Progenitor cell of endocrine pancreas (in vitro differentiated cells): ENCODE results near the gene SLC45A1. TPM values are rescaled to one million over a fixed set of nuclear protein-coding genes. Genes with fewer than 3 reads are reported as not detected.

Experiments used
- DNase-seq: peaks from one replicate; pipeline ENCODE4 v3.0.0; 2021; ENCODE audit warnings: low spot score; ENCODE audit not compliant: unreplicated experiment
- H3K27ac Mint-ChIP-seq: 2 replicates; pipeline ENCODE4 v1.8.0; 2021; ENCODE audit warnings: mild to moderate bottlenecking, moderate library complexity, mixed read lengths
- H3K27me3 Mint-ChIP-seq: 2 replicates; pipeline ENCODE4 v1.8.0; 2021; ENCODE audit warnings: mixed read lengths
- H3K36me3 Mint-ChIP-seq: 2 replicates; pipeline ENCODE4 v1.8.0; 2022; ENCODE audit warnings: mixed read lengths; ENCODE audit not compliant: insufficient read depth
- H3K4me1 Mint-ChIP-seq: 2 replicates; pipeline ENCODE4 v1.8.0; 2021; ENCODE audit warnings: low read depth, mixed read lengths
- H3K4me3 Mint-ChIP-seq: 2 replicates; pipeline ENCODE4 v1.8.0; 2021; ENCODE audit warnings: low read depth, mild to moderate bottlenecking, moderate library complexity, mixed read lengths
- H3K9me3 Mint-ChIP-seq: 2 replicates; pipeline ENCODE4 v1.8.0; 2021; ENCODE audit warnings: low read depth, mixed read lengths
- total RNA-seq: library from RNA; stranded (reverse); gene quantifications from 2 replicates; pipeline ENCODE4 v1.2.1, GENCODE V29; 2021
- TF ChIP-seq, protein P1 (sequence below): fragments of 200-600 bp; sonication (generic); IDR thresholded peaks from one replicate; pipeline ENCODE4 v1.5.0; 2021; ENCODE audit warnings: antibody characterized with exemption, mild to moderate bottlenecking; ENCODE audit not compliant: unreplicated experiment

Gene SLC45A1
- total RNA-seq, 1 donor from 2014 or later, result 0.86 TPM

DNA sequence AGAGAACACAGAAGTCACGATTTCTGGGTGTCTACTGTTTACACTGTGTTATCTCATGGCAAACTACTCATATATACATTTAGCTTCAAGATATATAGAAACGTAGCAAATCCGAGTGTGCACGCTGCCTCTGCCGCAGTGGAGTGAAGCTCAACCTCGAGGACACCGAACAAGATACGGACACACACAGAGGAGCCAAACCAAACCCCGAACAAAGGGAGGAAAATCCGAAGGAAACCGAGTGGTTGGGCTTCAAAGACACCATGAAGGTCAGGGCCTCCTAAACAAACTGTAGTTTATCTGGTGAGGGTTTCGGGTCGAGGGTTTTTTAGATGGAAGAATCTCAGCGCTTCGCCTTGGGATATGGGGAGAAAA is 34.5 kb downstream of the SLC45A1 start:
- no peak overlapping the region for H3K4me3 Mint-ChIP-seq
- H3K36me3 Mint-ChIP-seq, result peaks cover 19% of the 10 kb centered on the region
- peak overlapping the region; percentile 82 for H3K27ac Mint-ChIP-seq

DNA sequence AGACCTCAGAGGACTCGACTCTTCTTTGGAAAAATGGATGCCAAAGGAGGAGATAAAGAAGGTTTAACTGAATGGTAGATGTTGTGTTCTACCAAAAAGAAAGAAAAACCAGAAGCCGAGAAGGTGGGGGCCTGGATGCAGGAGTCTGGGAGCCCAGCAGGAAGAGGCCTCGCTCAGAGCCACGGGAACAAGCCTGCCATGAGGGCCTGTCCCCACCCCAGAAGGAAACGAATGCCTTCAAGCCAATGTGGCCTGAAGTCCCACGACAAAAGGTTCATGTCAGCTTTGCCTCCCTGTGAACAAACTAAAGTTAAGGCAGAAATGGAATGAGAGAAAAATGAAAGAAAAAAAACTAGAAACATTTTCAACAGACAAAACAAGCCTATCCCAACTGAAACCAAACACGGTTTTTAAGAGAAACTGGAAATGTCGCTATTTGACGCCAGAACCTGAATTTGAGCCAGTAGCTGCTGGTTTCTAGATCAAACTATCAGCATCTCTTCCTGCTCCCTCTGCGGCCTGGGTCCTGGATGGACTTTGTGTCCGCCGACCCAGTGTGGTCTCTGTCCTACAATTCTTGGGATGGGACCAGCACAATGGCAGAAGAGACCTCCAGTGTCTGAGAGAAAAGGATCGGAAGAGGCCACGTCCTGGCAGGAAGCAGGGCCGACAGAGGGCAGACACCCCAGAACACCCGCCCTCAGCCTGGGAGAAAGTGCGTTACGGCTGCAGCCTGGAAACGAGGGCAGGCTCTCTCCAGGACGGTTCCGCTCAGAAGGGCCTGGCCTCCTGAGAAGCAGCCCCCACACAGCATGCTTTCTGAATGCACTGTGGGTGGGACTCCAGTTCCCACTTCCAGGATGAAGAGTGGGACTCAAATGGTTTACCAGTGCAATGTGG is 35.2 kb downstream of the SLC45A1 start:
- Mint-ChIP-seq H3K27me3 (no peaks in the 10 kb centered on the region), H3K4me1 (peaks cover 12% of the 10 kb centered on the region), H3K9me3 (no peaks in the 10 kb centered on the region), H3K36me3 (peaks cover 23% of the 10 kb centered on the region), H3K27ac (peak overlapping the region; percentile 82), H3K4me3 (no peak overlapping the region)
- TF ChIP-seq, protein P1, sequence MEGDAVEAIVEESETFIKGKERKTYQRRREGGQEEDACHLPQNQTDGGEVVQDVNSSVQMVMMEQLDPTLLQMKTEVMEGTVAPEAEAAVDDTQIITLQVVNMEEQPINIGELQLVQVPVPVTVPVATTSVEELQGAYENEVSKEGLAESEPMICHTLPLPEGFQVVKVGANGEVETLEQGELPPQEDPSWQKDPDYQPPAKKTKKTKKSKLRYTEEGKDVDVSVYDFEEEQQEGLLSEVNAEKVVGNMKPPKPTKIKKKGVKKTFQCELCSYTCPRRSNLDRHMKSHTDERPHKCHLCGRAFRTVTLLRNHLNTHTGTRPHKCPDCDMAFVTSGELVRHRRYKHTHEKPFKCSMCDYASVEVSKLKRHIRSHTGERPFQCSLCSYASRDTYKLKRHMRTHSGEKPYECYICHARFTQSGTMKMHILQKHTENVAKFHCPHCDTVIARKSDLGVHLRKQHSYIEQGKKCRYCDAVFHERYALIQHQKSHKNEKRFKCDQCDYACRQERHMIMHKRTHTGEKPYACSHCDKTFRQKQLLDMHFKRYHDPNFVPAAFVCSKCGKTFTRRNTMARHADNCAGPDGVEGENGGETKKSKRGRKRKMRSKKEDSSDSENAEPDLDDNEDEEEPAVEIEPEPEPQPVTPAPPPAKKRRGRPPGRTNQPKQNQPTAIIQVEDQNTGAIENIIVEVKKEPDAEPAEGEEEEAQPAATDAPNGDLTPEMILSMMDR, result no peak
- no peak for DNase-seq

More for the DNA sequence above, 34.5 kb downstream of the SLC45A1 start:
- Mint-ChIP-seq H3K4me1 (peaks cover 12% of the 10 kb centered on the region), H3K9me3 (no peaks in the 10 kb centered on the region), H3K27me3 (no peaks in the 10 kb centered on the region)
- DNase-seq, result no peak
- TF ChIP-seq, protein P1, result no peak

DNA sequence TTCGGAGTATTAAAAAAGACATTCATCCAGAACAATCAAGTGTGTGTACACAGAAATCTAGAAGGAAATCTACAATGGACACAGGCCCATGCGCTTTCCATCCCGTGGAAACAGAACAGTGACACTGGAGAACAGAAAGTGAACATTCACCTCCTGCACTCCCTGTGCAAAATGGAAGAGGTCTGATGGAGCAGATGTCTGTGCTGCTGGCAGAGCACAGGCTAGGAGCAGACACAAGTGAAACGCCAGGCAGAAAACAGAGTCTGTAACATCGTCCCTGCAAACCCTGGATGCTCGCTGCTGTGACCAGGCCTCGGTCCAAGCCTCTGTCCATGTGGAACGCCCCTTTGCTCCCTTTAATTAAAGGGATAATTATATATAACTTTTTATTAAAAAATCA is 36.1 kb downstream of the SLC45A1 start:
- Mint-ChIP-seq H3K27ac (no peak overlapping the region), H3K4me1 (peaks cover 10% of the 10 kb centered on the region), H3K4me3 (no peak overlapping the region), H3K27me3 (no peaks in the 10 kb centered on the region), H3K36me3 (peaks cover 25% of the 10 kb centered on the region), H3K9me3 (no peaks in the 10 kb centered on the region)
- no peak for DNase-seq
- TF ChIP-seq, protein P1, result no peak

DNA sequence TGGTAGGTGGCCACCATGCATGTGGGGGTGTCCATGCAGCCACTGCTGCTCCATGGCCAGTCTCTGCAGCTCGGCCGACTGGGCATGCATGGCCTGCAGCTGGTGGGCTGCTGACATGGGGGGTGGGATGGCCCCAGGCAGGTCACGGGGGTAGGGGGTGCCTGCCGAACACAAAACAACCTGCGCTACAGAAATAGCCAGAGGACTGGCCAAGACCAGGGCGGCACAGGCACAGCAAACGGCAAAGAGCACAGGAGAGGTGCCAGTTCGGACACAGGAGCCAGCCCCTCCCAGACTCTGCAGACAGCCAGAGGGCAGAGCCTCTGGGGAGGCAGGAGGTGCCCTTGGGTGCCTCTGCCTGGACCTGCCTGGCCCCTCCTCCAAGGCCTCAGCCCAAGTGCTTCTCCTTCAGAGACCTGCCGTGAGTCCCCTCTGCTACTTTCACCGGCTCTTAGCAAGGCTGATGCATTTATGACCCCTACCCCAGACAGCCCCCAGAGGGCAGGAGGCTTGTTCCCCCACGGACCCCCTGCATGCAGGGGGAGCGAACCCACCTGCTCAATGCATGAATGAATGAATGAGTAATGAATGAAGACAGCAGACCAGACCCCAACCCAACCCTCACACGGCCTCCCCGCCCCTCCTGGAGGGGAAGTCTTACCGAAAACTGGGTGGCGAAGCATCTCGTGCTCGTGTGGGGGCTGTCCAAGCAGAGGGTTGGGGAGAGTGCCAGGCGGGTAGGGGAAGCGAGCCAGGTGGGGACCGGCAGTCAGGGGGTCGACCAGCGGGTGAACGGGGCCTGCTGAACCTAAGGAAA is 37.7 kb downstream of the SLC45A1 start:
- no peak overlapping the region for H3K4me3 Mint-ChIP-seq
- TF ChIP-seq, protein P1, result no peak
- H3K9me3 Mint-ChIP-seq, result no peaks in the 10 kb centered on the region
- no peak for DNase-seq
- peak overlapping the region; percentile 91 for H3K27ac Mint-ChIP-seq
- peaks cover 28% of the 10 kb centered on the region for H3K36me3 Mint-ChIP-seq
- no peaks in the 10 kb centered on the region for H3K27me3 Mint-ChIP-seq
- H3K4me1 Mint-ChIP-seq, result peaks cover 10% of the 10 kb centered on the region
